Skeletal muscle cell (primary cell): ENCODE results near the gene CXCL3.
"Not testable (repeated sequence)": the region's sequence is repeated elsewhere in the genome, so short reads cannot be mapped to it uniquely, and the experiment has no call there.

ENCODE experiments used
- DNase-seq: peaks from one replicate; pipeline ENCODE4 v3.0.0-alpha.2; 2010; ENCODE audit warnings: low read depth
- H3K4me3 ChIP-seq: 2 replicates; pipeline ENCODE4 v1.5.1; 2011; ENCODE audit warnings: low read depth, mild to moderate bottlenecking, control low read depth, low read length, moderate library complexity

The CXCL3 gene

GRCh38 chr4:74038425-74039314 is at the start of gene CXCL3:
Gene CXCL3, minus strand, starts transcription at chr4:74038689. Its CDS starts 78 bp downstream, at chr4:74038611.
- no peak for DNase-seq

GRCh38 chr4:74087481-74087880 is 49.0 kb upstream of the CXCL3 start:
- DNase-seq = no peak
- H3K4me3 ChIP-seq = no peak overlapping the region

More at GRCh38 chr4:74038425-74039314, at the start of gene CXCL3:
- peak within 1 kb of the TSS; percentile 79 for H3K4me3 ChIP-seq

GRCh38 chr4:74085669-74086068 is 47.2 kb upstream of the CXCL3 start:
- H3K4me3 ChIP-seq = no peak overlapping the region
- no peak for DNase-seq

- H3K4me3 ChIP-seq = no peak overlapping the region
Measured at GRCh38 chr4:74084984-74085383, 46.5 kb upstream of the CXCL3 start.

GRCh38 chr4:74083546-74083945 is 45.1 kb upstream of the CXCL3 start:
- DNase-seq = no peak
- no peak overlapping the region for H3K4me3 ChIP-seq

More at GRCh38 chr4:74084984-74085383, 46.5 kb upstream of the CXCL3 start:
- DNase-seq = no peak

GRCh38 chr4:74081035-74081434 is 42.5 kb upstream of the CXCL3 start:
- no peak for DNase-seq
- H3K4me3 ChIP-seq = no peak overlapping the region

GRCh38 chr4:74080351-74080750 is 41.9 kb upstream of the CXCL3 start:
- not testable (repeated sequence) for DNase-seq, H3K4me3 ChIP-seq

GRCh38 chr4:74079024-74079423 is 40.5 kb upstream of the CXCL3 start:
- not testable (repeated sequence) for DNase-seq, H3K4me3 ChIP-seq

GRCh38 chr4:74073358-74073757 is 34.9 kb upstream of the CXCL3 start:
- DNase-seq = no peak
- H3K4me3 ChIP-seq = no peak overlapping the region

- DNase-seq = no peak
- no peak overlapping the region for H3K4me3 ChIP-seq
Measured at GRCh38 chr4:74072739-74073138, 34.2 kb upstream of the CXCL3 start.

GRCh38 chr4:74067586-74067985 is 29.1 kb upstream of the CXCL3 start:
- DNase-seq = no peak
- no peak overlapping the region for H3K4me3 ChIP-seq

- DNase-seq = no peak
- no peak overlapping the region for H3K4me3 ChIP-seq
Measured at GRCh38 chr4:74066232-74066631, 27.7 kb upstream of the CXCL3 start.

- no peak overlapping the region for H3K4me3 ChIP-seq
- no peak for DNase-seq
Measured at GRCh38 chr4:74065115-74065642, 26.7 kb upstream of the CXCL3 start.

- DNase-seq = no peak
- no peak overlapping the region for H3K4me3 ChIP-seq
Measured at GRCh38 chr4:74063859-74064258, 25.4 kb upstream of the CXCL3 start.

GRCh38 chr4:74062953-74063352 is 24.5 kb upstream of the CXCL3 start:
- H3K4me3 ChIP-seq = no peak overlapping the region
- DNase-seq = no peak

GRCh38 chr4:74061430-74061829 is 22.9 kb upstream of the CXCL3 start:
- no peak overlapping the region for H3K4me3 ChIP-seq
- no peak for DNase-seq

- no peak overlapping the region for H3K4me3 ChIP-seq
- DNase-seq = no peak
Measured at GRCh38 chr4:74059161-74059829, 20.8 kb upstream of the CXCL3 start.

- no peak overlapping the region for H3K4me3 ChIP-seq
- no peak for DNase-seq
Measured at GRCh38 chr4:74058048-74058651, 19.7 kb upstream of the CXCL3 start.

GRCh38 chr4:74057588-74057987 is 19.1 kb upstream of the CXCL3 start:
- no peak for DNase-seq

More at GRCh38 chr4:74057588-74057987, 19.1 kb upstream of the CXCL3 start:
- no peak overlapping the region for H3K4me3 ChIP-seq
